PC-3 (cell line): ENCODE measurements around the gene MAPK13. TPM values are rescaled to one million over a fixed set of nuclear protein-coding genes. Genes with fewer than 3 reads are reported as not detected.
A peak's percentile ranks its signal among the peaks of the same experiment; 100 is the strongest.

Experiments
- ATAC-seq: fragments of 200-7000 bp; cut with Tn5 transposase; 2 replicates; pipeline ENCODE4 v1.9.1; 2020; ENCODE audit warnings: mild to moderate bottlenecking, moderate library complexity
- BruUV-seq: library from RNA; stranded (reverse); fragments of 400-500 nt; replicated peaks from 2 replicates; lab custom pipeline; 2021; lab: Mats Ljungman, UMichigan
- CTCF ChIA-PET: fragments of 300-600 bp; sonication (Branson Sonifier 250); formaldehyde crosslinking; loops from one replicate; lab custom pipeline; 2022; ENCODE audit warnings: antibody characterized with exemption; lab: Charles Lee
- POLR2A ChIA-PET: fragments of 300-600 bp; sonication (Branson Sonifier 250); formaldehyde crosslinking; loops from one replicate; lab custom pipeline; 2022; ENCODE audit warnings: antibody characterized with exemption; ENCODE audit not compliant: unreplicated experiment; lab: Charles Lee
- DNase-seq: peaks from one replicate; pipeline ENCODE4 v3.0.0-alpha.2; 2015
- H2AFZ ChIP-seq: fragments of 300-600 bp; sonication (generic); 2 replicates; pipeline ENCODE4 v1.6.0; 2016; ENCODE audit warnings: antibody characterized with exemption, low read length
- H3F3A ChIP-seq: fragments of 300-600 bp; sonication (generic); one replicate; pipeline ENCODE4 v1.6.0; 2017; ENCODE audit warnings: antibody characterized with exemption, low read length, control low read depth, mild to moderate bottlenecking; ENCODE audit not compliant: unreplicated experiment
- H3K27ac ChIP-seq: fragments of 300-600 bp; sonication (generic); 2 replicates; pipeline ENCODE4 v1.5.1; 2016; ENCODE audit warnings: mild to moderate bottlenecking, low read length
- H3K27me3 ChIP-seq: fragments of 300-600 bp; sonication (generic); 2 replicates; pipeline ENCODE4 v1.6.1; 2016; ENCODE audit warnings: low read length, mixed read lengths
- H3K36me3 ChIP-seq: fragments of 300-600 bp; sonication (generic); 2 replicates; pipeline ENCODE4 v1.6.1; 2016; ENCODE audit warnings: low read depth, mixed run types, low read length, mixed read lengths
- H3K4me1 ChIP-seq: fragments of 300-600 bp; sonication (generic); 2 replicates; pipeline ENCODE4 v1.5.1; 2016; ENCODE audit warnings: low read length; ENCODE audit not compliant: insufficient read depth
- H3K4me2 ChIP-seq: fragments of 300-600 bp; sonication (generic); 2 replicates; pipeline ENCODE4 v1.6.0; 2016; ENCODE audit warnings: low read length
- H3K4me3 ChIP-seq: fragments of 300-600 bp; sonication (generic); 2 replicates; pipeline ENCODE4 v1.5.1; 2016; ENCODE audit warnings: mild to moderate bottlenecking, low read length, mixed read lengths
- H3K79me2 ChIP-seq: fragments of 300-600 bp; sonication (generic); 2 replicates; pipeline ENCODE4 v1.6.1; 2017; ENCODE audit warnings: low read length, mixed read lengths
- H3K9ac ChIP-seq: fragments of 300-600 bp; sonication (generic); 2 replicates; pipeline ENCODE4 v1.6.0; 2016; ENCODE audit warnings: mild to moderate bottlenecking, low read length
- H3K9me2 ChIP-seq: fragments of 300-600 bp; sonication (generic); replicated peaks from 2 replicates; pipeline ENCODE4 v1.6.1; 2016; ENCODE audit warnings: mixed run types, low read length, mixed read lengths
- H3K9me3 ChIP-seq: fragments of 300-600 bp; sonication (generic); 2 replicates; pipeline ENCODE4 v1.6.1; 2016; ENCODE audit warnings: low read length, mixed read lengths
- H4K20me1 ChIP-seq: fragments of 300-600 bp; sonication (generic); 2 replicates; pipeline ENCODE4 v1.6.1; 2016; ENCODE audit warnings: low read length, mixed read lengths
- CTCF ChIP-seq: fragments of 300-600 bp; sonication (generic); conservative IDR thresholded peaks from 2 replicates; pipeline ENCODE4 v1.5.1; 2017; ENCODE audit warnings: antibody characterized with exemption, low read depth, mild to moderate bottlenecking, low read length
- EZH2 ChIP-seq: fragments of 300-600 bp; sonication (generic); IDR thresholded peaks from one replicate; pipeline ENCODE4 v1.6.1; 2017; ENCODE audit warnings: antibody characterized with exemption, mild to moderate bottlenecking, low read length; ENCODE audit not compliant: unreplicated experiment
- EZH2phosphoT487 ChIP-seq: fragments of 300-600 bp; sonication (generic); IDR thresholded peaks from 2 replicates; pipeline ENCODE4 v1.6.1; 2018; ENCODE audit warnings: mild to moderate bottlenecking, antibody characterized with exemption, low read length, borderline replicate concordance
- intact Hi-C: fragments of 100-400 bp; cut with micrococcal nuclease; formaldehyde crosslinking; loops from 2 replicates; pipeline ENCODE4 v1.9.0; 2023
- total RNA-seq: library from RNA; depleted of rRNA; stranded (reverse); fragments of >200 nt; gene quantifications from 2 replicates; pipeline ENCODE4 v1.2.3, GENCODE V29; 2014

Gene MAPK13
- total RNA-seq, 1 experiment from 2014 or later: 41.4 TPM

GRCh38 chr6:36109092-36109491 is 21.2 kb upstream of the MAPK13 start:
- Histone ChIP-seq H3K9me2 (no peaks in the 10 kb centered on the region), H2AFZ (no peak overlapping the region), H3K9me3 (no peaks in the 10 kb centered on the region), H3K27me3 (no peaks in the 10 kb centered on the region), H3K4me2 (no peak overlapping the region), H3K4me1 (no peaks in the 10 kb centered on the region), H3K9ac (no peak overlapping the region), H3K36me3 (peaks cover 31% of the 10 kb centered on the region), H4K20me1 (no peaks in the 10 kb centered on the region), H3K79me2 (no peaks in the 10 kb centered on the region), H3K4me3 (no peak overlapping the region), H3F3A (no peaks in the 10 kb centered on the region), H3K27ac (no peak overlapping the region)
- TSS peak; percentile 14 for BruUV-seq
- TF ChIP-seq EZH2 (no peak), CTCF (no peak), EZH2phosphoT487 (no peak)
- ChIA-PET CTCF (no interaction called here), POLR2A (no interaction called here)
- intact Hi-C loops: no loop called here
- ATAC-seq: no peak
- no peak for DNase-seq

GRCh38 chr6:36110050-36110449 is 20.3 kb upstream of the MAPK13 start:
- no peaks in the 10 kb centered on the region for H3K27me3 ChIP-seq
- H3K9ac ChIP-seq: no peak overlapping the region
- no peak overlapping the region for H2AFZ ChIP-seq
- CTCF ChIA-PET: no interaction called here
- DNase-seq: no peak
- H3K79me2 ChIP-seq: no peaks in the 10 kb centered on the region
- no peak for ATAC-seq
- H3K4me2 ChIP-seq: no peak overlapping the region
- POLR2A ChIA-PET: no interaction called here
- no peaks in the 10 kb centered on the region for H3F3A ChIP-seq
- intact Hi-C loops: no loop called here
- no peaks in the 10 kb centered on the region for H4K20me1 ChIP-seq
- H3K4me1 ChIP-seq: no peaks in the 10 kb centered on the region
- no peak overlapping the region for H3K27ac ChIP-seq
- no peaks in the 10 kb centered on the region for H3K9me3 ChIP-seq
- H3K9me2 ChIP-seq: no peaks in the 10 kb centered on the region
- BruUV-seq: no TSS peak
- no peak for TF ChIP-seq CTCF
- TF ChIP-seq EZH2phosphoT487: no peak
- no peak for TF ChIP-seq EZH2
- H3K4me3 ChIP-seq: no peak overlapping the region
- H3K36me3 ChIP-seq: peaks cover 30% of the 10 kb centered on the region

- no peak overlapping the region for H3K9ac ChIP-seq
- no peak overlapping the region for H3K4me3 ChIP-seq
- H4K20me1 ChIP-seq: no peaks in the 10 kb centered on the region
- no peak overlapping the region for H3K4me2 ChIP-seq
- DNase-seq: no peak
- no peak for ATAC-seq
- ChIA-PET CTCF (no interaction called here), POLR2A (no interaction called here)
- intact Hi-C loops: no loop called here
- H3K9me3 ChIP-seq: no peaks in the 10 kb centered on the region
- H3K27ac ChIP-seq: no peak overlapping the region
- H3K9me2 ChIP-seq: no peaks in the 10 kb centered on the region
- no peaks in the 10 kb centered on the region for H3F3A ChIP-seq
- no peaks in the 10 kb centered on the region for H3K79me2 ChIP-seq
- H2AFZ ChIP-seq: no peak overlapping the region
- H3K36me3 ChIP-seq: peaks cover 30% of the 10 kb centered on the region
- BruUV-seq: no TSS peak
- H3K4me1 ChIP-seq: no peaks in the 10 kb centered on the region
- H3K27me3 ChIP-seq: no peaks in the 10 kb centered on the region
- no peak for TF ChIP-seq EZH2
- TF ChIP-seq CTCF: no peak
- TF ChIP-seq EZH2phosphoT487: no peak
These were observed 19.4 kb upstream of the MAPK13 start for GRCh38 chr6:36110863-36111262.
